Fibroblast of lung (primary cell): Measurements from ENCODE around the gene MYOD1. TPM values are rescaled to one million over a fixed set of nuclear protein-coding genes. Genes with fewer than 3 reads are reported as not detected.

Experiments
- DNase-seq, 2 donors: peaks; one replicate each; pipeline versions ENCODE4 v3.0.0 to v3.0.0-alpha.2; 2010; ENCODE audit warnings: low read depth in 2 of 2
- H2AFZ ChIP-seq: 2 replicates; pipeline ENCODE4 v1.5.1; 2012; ENCODE audit warnings: low read length, control low read depth, inconsistent platforms
- H3K27ac ChIP-seq: 2 replicates; pipeline ENCODE4 v1.5.1; 2011; ENCODE audit warnings: low read length, control low read depth; ENCODE audit not compliant: insufficient read depth
- H3K27me3 ChIP-seq: 2 replicates; pipeline ENCODE4 v1.5.1; 2011; ENCODE audit warnings: mild to moderate bottlenecking, low read length; ENCODE audit not compliant: control insufficient read depth, insufficient read depth
- H3K36me3 ChIP-seq: 2 replicates; pipeline ENCODE4 v1.5.1; 2011; ENCODE audit warnings: low read length; ENCODE audit not compliant: control insufficient read depth, insufficient read depth
- H3K4me1 ChIP-seq: 2 replicates; pipeline ENCODE4 v1.5.1; 2011; ENCODE audit warnings: low read length; ENCODE audit not compliant: control insufficient read depth, insufficient read depth; ENCODE audit errors: extremely low read depth
- H3K4me2 ChIP-seq: 2 replicates; pipeline ENCODE4 v1.5.1; 2011; ENCODE audit warnings: low read length, control low read depth; ENCODE audit not compliant: insufficient read depth; ENCODE audit errors: extremely low read depth
- H3K4me3 ChIP-seq, 4 experiments: fragments of 200-600 bp in 1 of 4; sonication (generic) in 1 of 4; replicated peaks in 1 of 4; 2 replicates each; pipeline ENCODE4 v1.5.1; 2011 to 2016; ENCODE audit warnings: low read length in 4 of 4, low read depth in 3 of 4, mild to moderate bottlenecking in 3 of 4, control low read depth in 2 of 4, inconsistent platforms in 1 of 4, mixed read lengths in 1 of 4; ENCODE audit not compliant: insufficient read depth in 1 of 4; ENCODE audit errors: control extremely low read depth in 1 of 4
- H3K79me2 ChIP-seq: 2 replicates; pipeline ENCODE4 v1.5.1; 2012; ENCODE audit warnings: mild to moderate bottlenecking, low read length, inconsistent platforms; ENCODE audit not compliant: control insufficient read depth, insufficient read depth
- H3K9ac ChIP-seq: 2 replicates; pipeline ENCODE4 v1.5.1; 2011; ENCODE audit warnings: mild to moderate bottlenecking, low read length, control low read depth; ENCODE audit not compliant: insufficient read depth
- H3K9me3 ChIP-seq: 2 replicates; pipeline ENCODE4 v1.5.1; 2012; ENCODE audit warnings: low read depth, low read length; ENCODE audit not compliant: control insufficient read depth, insufficient read depth
- H4K20me1 ChIP-seq: 2 replicates; pipeline ENCODE4 v1.5.1; 2011; ENCODE audit warnings: low read length; ENCODE audit not compliant: control insufficient read depth, insufficient read depth; ENCODE audit errors: extremely low read depth
- CTCF ChIP-seq, 2 donors: IDR thresholded peaks in 1 of 2; conservative IDR thresholded peaks in 1 of 2; 1 replicate in 1 of 2; 2 replicates in 1 of 2; pipeline ENCODE4 v1.5.1; 2011 to 2012; ENCODE audit warnings: low read length in 2 of 2, control low read depth in 1 of 2, inconsistent platforms in 1 of 2, low read depth in 1 of 2, mild to moderate bottlenecking in 1 of 2
- EZH2 ChIP-seq: IDR thresholded peaks from 2 replicates; pipeline ENCODE4 v1.5.1; 2012; ENCODE audit warnings: low read length, control low read depth, mild to moderate bottlenecking; ENCODE audit errors: missing control alignments
- polyA plus RNA-seq, 2 donors: library from polyadenylated mRNA; depleted of rRNA in 1 of 2; stranded (reverse) in 1 of 2; unstranded in 1 of 2; fragments of >200 nt; gene quantifications; 2 replicates each; pipeline ENCODE4 v1.2.1, GENCODE V29; 2011 to 2012; ENCODE audit warnings: missing spikeins in 1 of 2
- total RNA-seq: library from RNA; depleted of rRNA; stranded (reverse); fragments of >200 nt; gene quantifications from 2 replicates; pipeline ENCODE4 v1.2.1, GENCODE V29; 2014

MYOD1 gene
- total and polyA plus RNA-seq, 2 donors (not counting 1 experiment from before 2014, with no cell fraction given) = not detected

GRCh38 chr11:17720796-17721171, 1.4 kb downstream of the MYOD1 start:
- H2AFZ ChIP-seq = no peak overlapping the region
- peaks cover 58% of the 10 kb centered on the region for H3K27me3 ChIP-seq
- H4K20me1 ChIP-seq = no peaks in the 10 kb centered on the region
- peak; percentile 74 for TF ChIP-seq EZH2
- TF ChIP-seq CTCF (conservative IDR thresholded peaks at IDR 0.05 in 1 of 2, IDR thresholded peaks at IDR 0.05 in 1 of 2; ENCODE audit: low read depth in 1 of 2, low read length in 2 of 2) = no peak
- no peaks in the 10 kb centered on the region for H3K9me3 ChIP-seq
- H3K4me3 ChIP-seq = no peak overlapping the region
- H3K36me3 ChIP-seq = no peaks in the 10 kb centered on the region
- no peaks in the 10 kb centered on the region for H3K4me1 ChIP-seq
- no peak overlapping the region for H3K4me2 ChIP-seq
- H3K27ac ChIP-seq = no peak overlapping the region
- H3K9ac ChIP-seq = no peak overlapping the region
- no peak for DNase-seq
- no peaks in the 10 kb centered on the region for H3K79me2 ChIP-seq

- Histone ChIP-seq H2AFZ (no peak overlapping the region), H3K9ac (no peak overlapping the region), H3K27ac (no peak overlapping the region), H3K27me3 (peaks cover 58% of the 10 kb centered on the region), H3K4me2 (no peak overlapping the region), H3K4me1 (no peaks in the 10 kb centered on the region), H3K36me3 (no peaks in the 10 kb centered on the region), H3K9me3 (no peaks in the 10 kb centered on the region), H4K20me1 (peaks cover under 1% of the 10 kb centered on the region), H3K4me3 (no peak overlapping the region), H3K79me2 (no peaks in the 10 kb centered on the region)
- TF ChIP-seq EZH2 = peak; percentile 46
- TF ChIP-seq CTCF (conservative IDR thresholded peaks at IDR 0.05 in 1 of 2, IDR thresholded peaks at IDR 0.05 in 1 of 2; ENCODE audit: low read depth in 1 of 2, low read length in 2 of 2) = no peak
- no peak for DNase-seq
Measured at GRCh38 chr11:17721242-17721999, 2.0 kb downstream of the MYOD1 start.

GRCh38 chr11:17722000-17722643, 2.8 kb downstream of the MYOD1 start:
- Histone ChIP-seq H3K79me2 (no peaks in the 10 kb centered on the region), H3K36me3 (no peaks in the 10 kb centered on the region), H3K9me3 (no peaks in the 10 kb centered on the region), H4K20me1 (peaks cover 2% of the 10 kb centered on the region), H2AFZ (no peak overlapping the region), H3K27me3 (peaks cover 54% of the 10 kb centered on the region), H3K27ac (no peak overlapping the region), H3K4me2 (no peak overlapping the region), H3K4me3 (no peak overlapping the region), H3K9ac (no peak overlapping the region), H3K4me1 (no peaks in the 10 kb centered on the region)
- TF ChIP-seq CTCF (conservative IDR thresholded peaks at IDR 0.05 in 1 of 2, IDR thresholded peaks at IDR 0.05 in 1 of 2; ENCODE audit: low read depth in 1 of 2, low read length in 2 of 2) (peak; percentile 43 to 49), EZH2 (no peak)
- DNase-seq = peak; percentile 12 to 27
